H1 (cell line): ENCODE results near the gene CD151. TPM values are rescaled to one million over a fixed set of nuclear protein-coding genes. Genes with fewer than 3 reads are reported as not detected.

ENCODE experiments used
- CTCF ChIA-PET: fragments of 300-600 bp; sonication (Branson Sonifier 250); formaldehyde crosslinking; loops from one replicate; lab custom pipeline; 2021; ENCODE audit not compliant: partially characterized antibody; lab: Charles Lee
- POLR2A ChIA-PET: fragments of 300-600 bp; sonication (Branson Sonifier 250); formaldehyde crosslinking; loops from one replicate; lab custom pipeline; 2021; ENCODE audit warnings: inconsistent platforms; ENCODE audit not compliant: partially characterized antibody; lab: Charles Lee
- DNase-seq, 2 experiments: peaks; one replicate each; pipeline versions ENCODE4 v3.0.0 to v3.0.0-alpha.2; 2010 to 2022; ENCODE audit warnings: low spot score in 2 of 2, low read depth in 1 of 2, mixed read lengths in 1 of 2
- FAIRE-seq: peaks from 2 replicates; lab custom pipeline; 2011; peaks lifted over from hg19 to GRCh38; lab: Jason Lieb, UNC
- H2AFZ ChIP-seq: 2 replicates; pipeline ENCODE4 v1.8.1; 2012; ENCODE audit warnings: low read length, inconsistent platforms
- H2AK5ac ChIP-seq: 2 replicates; pipeline ENCODE4 v1.6.1; 2013; ENCODE audit warnings: low read depth, low read length
- H2BK120ac ChIP-seq: replicated peaks from 2 replicates; pipeline ENCODE3; 2013; ENCODE audit warnings: low read depth, low read length, inconsistent platforms
- H2BK12ac ChIP-seq: 2 replicates; pipeline ENCODE4 v1.6.1; 2013; ENCODE audit warnings: low read depth, low read length
- H2BK15ac ChIP-seq: 2 replicates; pipeline ENCODE4 v1.6.1; 2013; ENCODE audit warnings: low read length
- H2BK20ac ChIP-seq: 2 replicates; pipeline ENCODE4 v1.6.1; 2013; ENCODE audit warnings: low read length
- H2BK5ac ChIP-seq: 2 replicates; pipeline ENCODE4 v1.6.1; 2013; ENCODE audit warnings: low read depth, low read length
- H3K14ac ChIP-seq: 2 replicates; pipeline ENCODE4 v1.6.1; 2013; ENCODE audit warnings: inconsistent platforms; ENCODE audit not compliant: insufficient read length
- H3K18ac ChIP-seq: 2 replicates; pipeline ENCODE4 v1.6.1; 2013; ENCODE audit warnings: low read length; ENCODE audit errors: extremely low read depth
- H3K23ac ChIP-seq: 2 replicates; pipeline ENCODE4 v1.6.1; 2013; ENCODE audit warnings: inconsistent platforms; ENCODE audit not compliant: insufficient read length
- H3K23me2 ChIP-seq: 2 replicates; pipeline ENCODE4 v1.6.1; 2013; ENCODE audit warnings: low read depth, low read length
- H3K27ac ChIP-seq: 2 replicates; pipeline ENCODE4 v1.6.1; 2011; ENCODE audit warnings: low read depth, low read length, inconsistent platforms
- H3K27me3 ChIP-seq, 4 experiments: replicated peaks in 1 of 4; 1 replicate in 1 of 4; 2 replicates in 3 of 4; pipeline versions ENCODE4 v1.6.1 to v1.8.1; 2011 to 2013; ENCODE audit warnings: low read length in 3 of 4, mild to moderate bottlenecking in 3 of 4, inconsistent platforms in 2 of 4, mixed read lengths in 2 of 4, moderate library complexity in 1 of 4; ENCODE audit not compliant: control insufficient read depth in 3 of 4, insufficient read depth in 3 of 4; ENCODE audit errors: extremely low read depth in 1 of 4
- H3K36me3 ChIP-seq, 4 experiments: 2 replicates each; pipeline versions ENCODE4 v1.6.1 to v1.8.1; 2011 to 2013; ENCODE audit warnings: mild to moderate bottlenecking in 4 of 4, low read length in 3 of 4, moderate library complexity in 2 of 4, control low read depth in 1 of 4, inconsistent platforms in 1 of 4; ENCODE audit not compliant: insufficient read depth in 4 of 4, control insufficient read depth in 2 of 4
- H3K4ac ChIP-seq: replicated peaks from 2 replicates; pipeline ENCODE3; 2013; ENCODE audit warnings: low read length, low read depth, mixed read lengths, inconsistent platforms; ENCODE audit not compliant: insufficient read length
- H3K4me1 ChIP-seq, 4 experiments: replicated peaks in 1 of 4; 1 replicate in 1 of 4; 2 replicates in 3 of 4; pipeline versions ENCODE4 v1.6.1 to v1.8.1; 2011 to 2013; ENCODE audit warnings: low read length in 3 of 4, inconsistent platforms in 2 of 4, mixed read lengths in 1 of 4; ENCODE audit not compliant: insufficient read depth in 4 of 4, control insufficient read depth in 3 of 4
- H3K4me2 ChIP-seq, 2 experiments: 2 replicates each; pipeline versions ENCODE4 v1.6.1 to v1.8.1; 2011 to 2013; ENCODE audit warnings: low read depth in 2 of 2, low read length in 2 of 2, control low read depth in 1 of 2, inconsistent platforms in 1 of 2, mild to moderate bottlenecking in 1 of 2; ENCODE audit not compliant: insufficient read depth in 1 of 2
- H3K4me3 ChIP-seq, 4 experiments: fragments of 200-600, 300-600 bp in 1 of 4; sonication (generic), shearing (Covaris generic), sonication (Bioruptor Twin) in 1 of 4; 2 replicates each; pipeline versions ENCODE4 v1.5.1 to v1.8.1; 2011 to 2016; ENCODE audit warnings: low read length in 4 of 4, low read depth in 3 of 4, control low read depth in 2 of 4, inconsistent platforms in 2 of 4, mild to moderate bottlenecking in 2 of 4, mixed read lengths in 1 of 4, moderate library complexity in 1 of 4; ENCODE audit not compliant: insufficient read depth in 2 of 4; ENCODE audit errors: extremely low read depth in 1 of 4
- H3K56ac ChIP-seq: replicated peaks from 2 replicates; pipeline ENCODE3; 2013; ENCODE audit warnings: low read depth, mild to moderate bottlenecking, mixed read lengths, low read length, inconsistent platforms; ENCODE audit not compliant: insufficient read length
- H3K79me1 ChIP-seq: 2 replicates; pipeline ENCODE4 v1.6.1; 2013; ENCODE audit warnings: low read depth, low read length, control low read depth
- H3K79me2 ChIP-seq, 2 experiments: 2 replicates each; pipeline versions ENCODE4 v1.6.1 to v1.8.1; 2012 to 2013; ENCODE audit warnings: low read length in 2 of 2, mild to moderate bottlenecking in 2 of 2, inconsistent platforms in 1 of 2; ENCODE audit not compliant: insufficient read depth in 2 of 2, control insufficient read depth in 1 of 2
- H3K9ac ChIP-seq, 4 experiments: replicated peaks in 1 of 4; 1 replicate in 1 of 4; 2 replicates in 3 of 4; pipeline versions ENCODE4 v1.6.1 to v1.8.1; 2011 to 2013; ENCODE audit warnings: low read depth in 3 of 4, low read length in 3 of 4, control low read depth in 2 of 4, mild to moderate bottlenecking in 2 of 4, moderate library complexity in 2 of 4, inconsistent platforms in 1 of 4; ENCODE audit errors: extremely low read depth in 1 of 4
- H3K9me3 ChIP-seq, 2 experiments: 2 replicates each; pipeline versions ENCODE4 v1.6.1 to v1.8.1; 2012 to 2013; ENCODE audit warnings: mild to moderate bottlenecking in 2 of 2, moderate library complexity in 2 of 2, control low read depth in 1 of 2, inconsistent platforms in 1 of 2, low read depth in 1 of 2, low read length in 1 of 2, mixed read lengths in 1 of 2; ENCODE audit not compliant: insufficient read depth in 2 of 2
- H4K20me1 ChIP-seq, 2 experiments: replicated peaks in 1 of 2; 2 replicates each; pipeline versions ENCODE3 to v1.8.1; 2011 to 2013; ENCODE audit warnings: inconsistent platforms in 2 of 2, low read length in 2 of 2, mild to moderate bottlenecking in 1 of 2; ENCODE audit not compliant: insufficient read depth in 2 of 2, control insufficient read depth in 1 of 2
- H4K5ac ChIP-seq: 2 replicates; pipeline ENCODE4 v1.6.1; 2013; ENCODE audit warnings: low read length, low read depth, mixed read lengths, inconsistent platforms; ENCODE audit not compliant: insufficient read length
- H4K8ac ChIP-seq: 2 replicates; pipeline ENCODE4 v1.8.0; 2013; ENCODE audit warnings: mild to moderate bottlenecking, moderate library complexity, low read length, inconsistent platforms; ENCODE audit not compliant: insufficient read depth; ENCODE audit errors: extremely low read depth
- H4K91ac ChIP-seq: replicated peaks from 2 replicates; pipeline ENCODE3; 2013; ENCODE audit warnings: low read length, mixed read lengths, inconsistent platforms; ENCODE audit not compliant: insufficient read length
- MAX ChIP-seq: IDR thresholded peaks from 2 replicates; pipeline ENCODE4 v1.6.1; 2012; ENCODE audit warnings: inconsistent platforms
- NANOG ChIP-seq: IDR thresholded peaks from 2 replicates; pipeline ENCODE4 v1.6.1; 2011; ENCODE audit warnings: low read length, low read depth, mild to moderate bottlenecking, inconsistent platforms; ENCODE audit not compliant: insufficient read depth, poor library complexity, severe bottlenecking
- POU5F1 ChIP-seq: IDR thresholded peaks from 2 replicates; pipeline ENCODE4 v1.6.1; 2011; ENCODE audit warnings: low read depth, mild to moderate bottlenecking, low read length, moderate library complexity
- RAD21 ChIP-seq, 2 experiments: IDR thresholded peaks in 1 of 2; conservative IDR thresholded peaks in 1 of 2; 2 replicates each; pipeline ENCODE4 v1.6.1; 2011; ENCODE audit warnings: low read depth in 2 of 2, low read length in 2 of 2, improper control_type of control experiment in 1 of 2, inconsistent platforms in 1 of 2, mild to moderate bottlenecking in 1 of 2, moderate library complexity in 1 of 2
- RBBP5 ChIP-seq: IDR thresholded peaks from 2 replicates; pipeline ENCODE4 v1.7.1; 2012; ENCODE audit warnings: low read depth, mild to moderate bottlenecking, inconsistent platforms, low read length, moderate library complexity, borderline replicate concordance
- SRF ChIP-seq: IDR thresholded peaks from 2 replicates; pipeline ENCODE4 v1.6.1; 2011; ENCODE audit warnings: mild to moderate bottlenecking, low read depth, low read length, moderate library complexity
- WGBS, 2 experiments: shearing (Covaris generic) in 1 of 2; methylation state at CpG; one replicate each; pipeline versions ENCODE4 v1.1.6 to v1.1.7; 2013 to 2015; ENCODE audit warnings: low lambda C conversion rate in 2 of 2, mixed read lengths in 2 of 2, inconsistent platforms in 1 of 2, low coverage in 1 of 2, missing lambda C conversion rate in 1 of 2; ENCODE audit not compliant: insufficient replicate concordance in 2 of 2, insufficient coverage in 1 of 2, insufficient read length in 1 of 2; ENCODE audit errors: extremely low coverage in 1 of 2, missing lambda C conversion rate in 1 of 2; 5-methylcytosine and 5-hydroxymethylcytosine counted together
- polyA plus RNA-seq, 7 experiments: library from polyadenylated mRNA; depleted of rRNA in 3 of 7; stranded (reverse) in 5 of 7; unstranded in 2 of 7; fragments of >200 nt in 5 of 7; fragments of 200-250 nt in 2 of 7; gene quantifications; 1 replicate in 5 of 7; 2 replicates in 1 of 7; 4 replicates in 1 of 7; pipeline versions ENCODE4 v1.2.1 to v1.2.3, GENCODE V29; 2011 to 2013; ENCODE audit warnings: missing spikeins in 2 of 7, mixed read lengths in 2 of 7
- total RNA-seq: library from RNA; stranded (reverse); fragmentation: NEBNext Ultra II Directional; extraction: Animal tissue kit (Norgen Biotek cat#: 25700); gene quantifications from 2 replicates; pipeline ENCODE4 v1.2.1, GENCODE V29; 2021
- TF ChIP-seq, protein P1 (sequence below): IDR thresholded peaks from 2 replicates; pipeline ENCODE4 v1.6.1; 2012; ENCODE audit warnings: inconsistent platforms

Gene CD151
- total and polyA plus RNA-seq, 2 of the 8 experiments (the other 6 are each of a cell fraction or from before 2014, with no cell fraction given) = 101 to 212 TPM

DNA sequence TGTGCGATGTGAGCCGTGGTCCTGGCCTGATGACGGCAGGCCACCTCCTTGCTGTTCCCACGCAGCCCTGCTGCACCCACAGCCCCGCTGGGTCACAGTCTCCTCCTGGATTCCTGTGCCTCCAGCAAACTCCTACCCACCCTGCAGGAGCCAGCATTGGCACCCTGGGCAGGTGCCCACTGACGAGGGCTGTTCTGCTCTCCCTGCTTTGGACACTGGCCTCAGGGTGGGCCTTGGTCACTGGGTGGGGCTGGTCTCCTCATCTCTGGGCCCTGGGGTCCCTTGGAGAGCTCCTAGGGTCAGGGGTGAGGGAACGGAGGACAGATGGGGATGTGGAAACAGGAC, 22.6 kb downstream of the CD151 start:
- Histone ChIP-seq H2BK12ac (no peak overlapping the region), H2AK5ac (no peak overlapping the region), H3K79me2 (no peaks in the 10 kb centered on the region; a peak in 1 of 4 replicates), H3K4ac (no peak overlapping the region), H3K4me2 (no peak overlapping the region), H3K9ac (no peak overlapping the region), H3K23me2 (peaks cover 10% of the 10 kb centered on the region; the same call in 1 of the 2 replicates), H3K27me3 (peaks cover 0 to 2% (median under 1%) of the 10 kb centered on the region in 4 experiments; a peak in 3 of 7 replicates), H3K4me3 (no peak overlapping the region), H3K18ac (no peak overlapping the region), H3K79me1 (peaks cover 5% of the 10 kb centered on the region), H3K14ac (no peak overlapping the region), H2BK20ac (no peak overlapping the region), H2BK15ac (no peak overlapping the region), H4K8ac (0 out of 2 replicates have a peak overlapping the region, but pooled peaks have one; percentile 68), H3K23ac (no peak overlapping the region), H2BK120ac (no peak overlapping the region), H4K91ac (no peak overlapping the region), H2AFZ (no peak overlapping the region), H3K56ac (no peak overlapping the region), H3K27ac (no peak overlapping the region), H4K5ac (no peak overlapping the region), H4K20me1 (peaks cover 24 to 60% of the 10 kb centered on the region in 2 experiments), H3K4me1 (peaks cover 0 to 25% (median 19%) of the 10 kb centered on the region in 4 experiments; a peak in 6 of 7 replicates), H2BK5ac (no peak overlapping the region), H3K9me3 (no peaks in the 10 kb centered on the region), H3K36me3 (no peaks in the 10 kb centered on the region)
- CTCF ChIA-PET = interaction anchor here (0.7 to 10.5 kb wide), 8 partner anchors 10 to 196 kb away, joined by 3 to 74 read pairs (median 4); partner anchors contain the start of gene TSPAN4
- POLR2A ChIA-PET = interaction anchor here (1.5 to 13.8 kb wide), 5 partner anchors 12 to 39 kb away, joined by 4 to 234 read pairs (median 8); partner anchors contain the start of genes CD151, POLR2L and TSPAN4
- DNase-seq = no peak
- TF ChIP-seq POU5F1 (no peak), SRF (no peak), RAD21 (IDR thresholded peaks at IDR 0.05 in 1 of 2, conservative IDR thresholded peaks at IDR 0.05 in 1 of 2; ENCODE audit: low read depth in 2 of 2, low read length in 2 of 2) (no peak), RBBP5 (no peak), NANOG (no peak), MAX (no peak)
- TF ChIP-seq, protein P1, sequence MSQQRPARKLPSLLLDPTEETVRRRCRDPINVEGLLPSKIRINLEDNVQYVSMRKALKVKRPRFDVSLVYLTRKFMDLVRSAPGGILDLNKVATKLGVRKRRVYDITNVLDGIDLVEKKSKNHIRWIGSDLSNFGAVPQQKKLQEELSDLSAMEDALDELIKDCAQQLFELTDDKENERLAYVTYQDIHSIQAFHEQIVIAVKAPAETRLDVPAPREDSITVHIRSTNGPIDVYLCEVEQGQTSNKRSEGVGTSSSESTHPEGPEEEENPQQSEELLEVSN = no peak
- WGBS, 2 experiments = 88% methylated on average over 5 of the region's 7 CpGs; no CpG with 5 or more reads in 1 of the 2 experiments
- FAIRE-seq = no peak
